Activated CD8-positive, alpha-beta memory T cell treated with anti-CD3 and anti-CD28 coated beads for 4 hours (primary cell): ENCODE results near the gene ATXN2L.
A peak's percentile ranks its signal among the peaks of the same experiment; 100 is the strongest.
"Not testable (repeated sequence)": the region's sequence is repeated elsewhere in the genome, so short reads cannot be mapped to it uniquely, and the experiment has no call there.

Source experiments
- DNase-seq, 2 donors: peaks; one replicate each; pipeline ENCODE4 v3.0.0-alpha.2; 2020; ENCODE audit warnings: low read depth in 2 of 2

The ATXN2L gene

DNA sequence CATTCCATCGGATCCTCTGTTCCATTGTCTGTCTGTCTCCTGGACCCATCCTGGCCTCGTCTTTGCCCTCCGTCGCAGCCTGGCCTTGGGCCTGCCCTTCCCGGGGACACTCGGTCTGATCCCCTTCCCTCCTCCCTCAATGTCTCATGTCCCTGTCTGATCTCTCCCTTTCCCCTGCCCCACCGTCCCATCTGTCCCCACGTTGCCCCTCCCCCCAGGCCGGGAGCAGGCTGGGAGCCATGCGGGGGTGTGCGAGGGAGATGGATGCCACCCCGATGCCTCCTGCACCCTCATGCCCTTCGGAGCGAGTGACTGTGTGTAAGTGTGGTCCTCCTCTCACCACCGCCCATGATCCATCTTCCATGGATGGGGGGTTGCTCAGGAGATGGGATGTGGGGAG, 50.2 kb downstream of the ATXN2L start:
- no peak for DNase-seq

DNA sequence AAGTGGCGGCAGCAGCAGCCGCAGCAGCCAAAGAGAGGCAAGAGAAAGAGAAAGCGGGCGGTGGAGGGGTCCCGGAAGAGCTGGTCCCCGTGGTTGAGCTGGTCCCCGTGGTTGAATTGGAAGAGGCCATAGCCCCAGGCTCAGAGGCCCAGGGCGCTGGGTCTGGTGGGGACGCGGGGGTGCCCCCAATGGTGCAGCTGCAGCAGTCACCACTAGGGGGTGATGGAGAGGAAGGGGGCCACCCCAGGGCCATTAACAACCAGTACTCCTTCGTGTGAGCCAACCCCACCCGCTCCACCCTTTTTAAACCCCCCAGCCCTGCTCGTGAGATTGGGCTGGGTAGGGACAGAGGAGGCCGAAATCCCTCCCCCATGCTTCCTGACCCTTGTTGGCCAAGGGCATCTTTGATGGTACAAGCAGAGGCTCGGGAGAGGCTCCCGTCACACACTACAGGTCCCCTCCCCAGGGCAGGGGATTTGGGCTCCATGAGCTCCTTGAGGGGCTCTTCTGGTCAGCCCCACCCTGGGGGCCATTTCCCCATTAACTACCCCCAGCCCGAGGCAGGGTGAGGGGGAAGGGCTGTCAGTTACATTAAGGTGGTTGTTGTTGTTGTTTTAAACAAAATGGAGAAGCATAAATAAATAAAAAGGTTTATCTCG, 50.9 kb downstream of the ATXN2L start:
- DNase-seq: peak; percentile 28 to 31

DNA sequence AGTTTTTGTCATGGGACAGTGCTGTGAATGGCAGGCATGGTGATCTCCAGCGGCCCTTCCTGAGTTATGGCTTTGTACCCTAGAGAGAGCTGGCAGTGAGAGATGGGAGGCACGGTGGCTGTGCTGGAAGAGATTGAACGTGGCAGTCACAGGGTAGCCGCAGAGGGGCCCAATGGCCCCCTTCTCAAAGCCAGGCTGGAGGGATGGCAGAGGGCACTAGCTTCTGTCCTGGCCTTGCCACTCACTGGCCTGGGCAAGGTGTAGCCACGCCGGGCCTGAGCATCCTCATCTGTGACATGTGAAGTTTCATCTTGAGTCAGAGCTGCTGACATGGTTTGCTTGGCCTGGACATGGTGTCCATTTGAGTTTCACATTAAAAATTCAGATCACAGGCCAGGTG, 51.6 kb downstream of the ATXN2L start:
- DNase-seq: no peak

DNA sequence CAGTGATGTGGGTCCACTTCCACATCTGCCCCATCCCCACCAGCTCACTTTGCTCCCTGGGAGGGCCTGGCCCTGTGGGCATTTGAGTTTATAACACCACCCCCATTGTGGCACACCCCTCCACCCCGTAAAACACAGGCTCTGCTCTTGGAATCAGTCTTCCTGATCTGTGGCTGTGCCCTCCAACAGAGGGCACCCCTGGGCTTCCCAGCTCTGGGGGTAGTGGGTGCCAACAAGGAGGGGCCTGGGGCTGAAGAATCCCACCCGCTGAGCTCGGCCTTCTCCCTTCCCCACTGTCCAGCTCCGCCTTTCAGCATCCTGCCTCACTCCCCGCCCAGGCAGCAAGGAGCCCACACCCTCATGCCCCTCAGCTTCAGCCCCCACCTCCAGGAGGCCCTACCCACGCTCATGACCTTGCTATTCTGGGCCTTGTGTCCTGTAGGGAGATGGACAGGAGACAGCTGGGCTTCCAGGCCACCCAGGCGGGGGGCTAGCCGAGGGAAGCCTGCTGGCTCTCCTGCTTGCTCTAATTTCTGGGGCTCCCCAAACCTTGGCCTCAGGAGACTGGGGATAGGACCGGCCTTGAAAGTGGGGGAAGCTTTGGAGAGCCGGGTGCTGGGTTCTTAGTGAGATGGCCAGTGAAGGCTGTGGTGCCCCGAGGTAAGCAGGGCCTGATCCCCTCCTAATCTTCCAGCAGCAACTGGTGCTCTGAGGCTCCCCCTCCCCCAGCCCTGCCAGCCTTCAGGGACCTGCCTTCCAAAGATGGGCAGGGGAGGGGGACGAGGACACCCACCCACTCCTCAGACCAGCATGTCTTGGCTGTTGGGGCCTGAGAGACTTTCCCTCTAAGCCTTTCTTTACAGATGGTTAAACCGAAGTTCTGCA, 52.6 kb downstream of the ATXN2L start:
- no peak for DNase-seq

DNA sequence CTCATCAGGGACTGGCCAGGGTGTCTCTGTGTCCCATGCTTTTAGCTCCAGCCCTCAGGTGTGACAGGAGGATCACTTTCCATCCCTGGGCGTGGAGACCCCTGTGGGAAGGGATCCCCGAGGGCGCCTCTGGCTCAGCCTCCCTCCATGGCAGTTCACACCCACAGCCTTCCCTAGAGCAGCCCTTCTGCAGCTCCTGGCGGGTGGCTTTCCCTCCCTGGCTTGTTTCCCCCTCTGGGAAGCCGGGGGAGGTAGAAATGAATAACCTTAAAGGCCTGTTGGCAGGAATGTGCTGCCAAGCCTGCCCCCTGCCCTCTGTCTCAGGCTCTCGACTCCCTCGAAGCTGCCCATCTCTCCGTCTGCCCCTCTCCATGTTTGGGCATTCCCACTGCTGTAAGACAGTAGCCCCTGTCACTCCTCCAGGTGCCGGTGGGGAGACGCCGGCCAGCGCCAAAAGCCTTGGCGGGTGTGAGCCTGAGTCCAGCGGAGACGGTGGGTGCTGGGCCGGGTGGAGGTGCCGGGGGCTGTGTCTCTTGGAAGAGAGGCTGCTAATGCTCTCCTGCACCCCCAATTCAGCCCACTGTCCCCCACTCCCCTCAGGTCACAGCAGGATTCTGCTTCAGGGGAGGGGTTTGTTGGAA, 53.3 kb downstream of the ATXN2L start:
- DNase-seq: no peak

DNA sequence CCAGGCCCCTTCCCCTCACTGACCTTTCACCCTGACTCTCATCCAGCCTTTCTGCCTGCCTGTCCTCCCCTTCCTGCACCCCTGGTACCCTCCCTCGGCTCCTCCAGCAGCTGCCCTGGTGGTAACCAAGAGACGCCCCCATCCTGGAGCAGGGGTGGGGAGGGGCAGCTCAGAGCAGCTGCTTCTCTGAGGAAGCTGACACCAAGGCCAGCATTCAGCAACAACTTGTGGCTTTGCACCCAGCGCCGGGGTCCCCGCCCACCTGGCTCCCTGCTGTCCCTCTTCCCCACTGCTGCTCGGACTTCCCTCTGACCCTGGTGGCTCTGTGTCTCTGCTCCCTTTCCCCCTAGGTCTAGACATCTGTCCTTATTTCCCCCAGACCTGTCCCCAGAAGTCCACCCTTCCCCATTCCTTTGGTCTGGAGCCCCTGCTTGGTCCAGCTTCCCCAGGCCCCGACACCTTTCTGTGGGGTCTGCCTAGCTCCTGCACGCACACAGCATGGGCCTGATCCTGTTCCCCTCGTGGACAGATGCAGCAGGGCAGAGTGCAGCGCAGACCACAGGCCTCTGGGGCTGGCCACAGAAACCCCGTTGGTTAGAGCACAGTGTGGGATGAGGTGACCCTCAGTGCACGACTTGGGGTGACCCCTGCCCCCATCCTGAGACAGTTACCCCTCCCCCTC, 54.3 kb downstream of the ATXN2L start:
- DNase-seq: no peak

DNA sequence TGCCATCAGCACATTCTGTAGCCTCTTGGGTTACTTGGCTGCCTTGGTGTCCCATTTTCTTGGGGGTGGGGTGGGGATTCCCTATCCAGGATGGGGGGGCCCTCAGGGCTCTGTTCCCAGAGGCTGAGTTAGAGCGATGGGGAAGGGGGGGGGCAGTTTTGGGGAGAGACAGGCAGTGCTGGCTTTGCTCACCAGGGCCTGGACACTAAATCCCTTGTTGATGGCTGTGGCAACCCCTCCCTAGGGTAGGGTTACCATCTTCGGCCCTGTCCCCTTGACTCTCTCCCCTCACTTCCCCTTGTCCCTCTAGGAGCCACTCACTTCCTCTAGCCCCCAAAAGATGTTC, 54.8 kb downstream of the ATXN2L start:
- no peak for DNase-seq

DNA sequence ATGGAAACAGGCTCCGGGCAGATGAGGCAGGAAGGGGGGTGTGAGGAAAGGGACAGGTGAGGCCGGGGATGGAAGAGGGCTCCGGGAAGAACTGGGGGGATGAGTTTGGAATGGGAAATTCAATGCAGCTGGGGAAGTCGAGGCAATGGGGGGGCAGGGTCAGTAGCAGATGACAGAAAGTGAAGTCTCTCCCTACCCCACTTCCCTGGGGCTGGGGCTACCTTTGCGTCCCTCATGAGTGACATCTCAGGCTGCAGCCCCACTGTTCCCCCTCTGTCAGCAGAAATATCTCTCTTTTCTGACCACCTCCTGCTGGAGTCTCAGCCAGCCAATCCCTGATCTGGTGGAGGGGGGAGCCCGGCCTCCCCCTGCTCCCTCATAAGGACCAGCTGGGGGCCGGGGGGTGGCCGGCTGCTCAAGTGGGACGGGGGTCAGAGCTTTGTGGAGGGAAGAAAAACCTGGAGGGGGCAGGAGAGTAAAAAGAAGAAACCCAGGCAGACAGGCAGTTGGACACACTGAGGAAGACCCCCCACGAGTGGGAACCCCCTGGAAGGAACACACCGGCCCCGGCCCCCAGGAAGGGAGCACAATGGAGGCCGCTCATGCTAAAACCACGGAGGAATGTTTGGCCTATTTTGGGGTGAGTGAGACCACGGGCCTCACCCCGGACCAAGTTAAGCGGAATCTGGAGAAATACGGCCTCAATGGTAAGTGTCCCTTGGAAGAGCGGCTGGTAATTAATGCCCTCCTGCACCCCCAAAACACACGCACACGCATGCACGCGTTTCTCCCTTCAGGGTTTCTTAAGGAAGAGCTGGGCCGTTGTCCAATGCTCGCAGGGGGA, 55.5 kb downstream of the ATXN2L start, which contains the start of gene ATP2A1:
ATP2A1 (plus strand) TSS at position 406 of the 844 bp plus-strand sequence; CDS start at position 590, 184 bp downstream.
- DNase-seq: no peak

DNA sequence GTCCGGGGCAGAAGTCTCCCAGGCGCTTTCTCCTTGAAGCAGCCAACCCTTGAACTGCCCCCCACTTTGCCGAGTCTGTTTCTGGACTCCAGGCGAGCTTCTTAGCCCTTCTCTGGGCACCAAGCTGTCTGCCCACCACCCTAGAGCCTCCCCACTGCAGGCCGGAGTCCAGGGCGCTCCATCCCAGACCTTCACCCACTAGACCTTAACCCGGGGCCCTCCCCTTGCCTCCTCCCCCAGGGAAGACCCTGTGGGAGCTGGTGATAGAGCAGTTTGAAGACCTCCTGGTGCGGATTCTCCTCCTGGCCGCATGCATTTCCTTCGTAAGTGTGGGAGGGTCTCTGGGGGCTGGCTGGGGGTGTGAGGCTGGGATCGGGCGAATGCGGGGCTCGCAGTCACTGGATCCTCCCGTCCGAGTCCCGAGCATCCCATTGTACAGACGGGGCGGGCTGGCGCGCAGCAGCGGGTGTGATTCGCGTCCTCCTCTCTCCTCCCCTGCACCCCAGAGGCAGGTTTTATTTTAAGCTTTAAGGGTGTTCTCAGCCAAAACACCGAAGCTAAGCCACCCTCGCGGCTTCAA, 56.6 kb downstream of the ATXN2L start:
- no peak for DNase-seq

DNA sequence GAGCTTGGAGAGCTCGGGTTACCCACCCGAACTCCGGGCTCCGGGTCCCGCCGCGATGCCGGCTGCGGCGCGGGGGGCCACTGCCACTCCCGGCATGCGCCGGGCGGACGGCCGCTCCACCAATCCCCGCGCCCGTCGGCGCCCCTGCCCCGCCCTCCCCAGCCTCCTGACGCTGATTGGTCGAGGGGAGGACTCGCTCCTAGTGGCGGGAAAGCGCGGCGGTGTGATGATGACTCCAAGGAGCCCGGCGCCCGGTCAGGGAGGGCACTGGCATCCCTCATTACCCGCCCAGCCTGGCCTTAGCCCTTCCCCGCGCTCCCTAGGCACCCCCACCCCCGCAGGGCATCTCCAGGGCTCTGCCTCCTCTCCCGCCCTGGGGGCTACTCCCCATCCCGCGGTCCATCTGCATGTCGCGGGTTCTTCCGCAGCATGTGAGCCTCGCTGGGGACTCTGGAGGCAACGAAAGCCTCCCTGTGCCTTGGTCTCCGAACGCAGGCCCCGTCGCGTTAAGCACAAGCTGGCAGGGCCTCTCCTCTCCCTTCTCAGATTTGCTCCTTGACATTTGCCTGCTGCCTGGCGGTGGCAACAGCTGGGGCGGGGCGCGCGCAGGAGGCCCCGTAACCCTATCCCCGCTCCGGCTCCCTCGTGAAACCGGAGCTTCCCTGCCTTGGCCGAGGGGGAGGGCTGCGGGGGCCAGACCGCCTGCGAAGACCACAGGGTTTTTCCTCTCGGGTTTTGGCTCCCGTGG, 57.2 kb downstream of the ATXN2L start:
- DNase-seq: peak; percentile 76 to 80

DNA sequence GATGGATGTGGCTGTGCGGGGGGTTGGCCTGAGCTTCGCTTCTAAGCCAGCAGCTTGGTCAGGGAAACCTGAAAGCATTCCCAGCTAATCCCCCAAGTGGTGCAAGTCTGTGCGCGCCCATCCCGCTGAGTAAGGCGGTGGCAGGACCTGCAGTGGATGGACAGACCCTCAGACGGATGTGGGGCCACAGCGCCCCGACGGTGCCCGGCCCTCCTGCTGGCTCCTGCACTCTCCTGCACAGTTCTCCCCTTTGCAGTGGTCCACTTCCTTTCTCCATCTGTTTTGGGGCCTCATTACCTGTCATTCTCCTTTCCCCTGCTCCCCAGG, 57.8 kb downstream of the ATXN2L start:
- DNase-seq: no peak

DNA sequence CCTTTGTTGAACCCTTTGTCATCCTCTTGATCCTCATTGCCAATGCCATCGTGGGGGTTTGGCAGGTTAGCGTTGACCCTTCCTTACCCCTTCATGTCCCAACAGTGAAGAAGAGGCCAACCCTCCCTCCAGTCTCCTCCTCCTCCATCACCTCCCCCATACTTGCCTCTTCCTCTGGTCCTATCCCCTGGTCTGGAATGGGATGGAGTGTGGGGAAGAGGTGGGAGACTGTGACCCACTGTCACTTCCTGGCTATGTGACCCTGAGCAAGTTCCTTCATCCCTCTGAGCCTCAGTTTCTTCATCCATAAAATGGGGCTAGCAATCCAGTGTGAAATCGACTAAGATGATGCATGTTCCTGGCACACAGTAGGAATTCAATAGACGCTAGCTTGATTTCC, 58.2 kb downstream of the ATXN2L start:
- no peak for DNase-seq

DNA sequence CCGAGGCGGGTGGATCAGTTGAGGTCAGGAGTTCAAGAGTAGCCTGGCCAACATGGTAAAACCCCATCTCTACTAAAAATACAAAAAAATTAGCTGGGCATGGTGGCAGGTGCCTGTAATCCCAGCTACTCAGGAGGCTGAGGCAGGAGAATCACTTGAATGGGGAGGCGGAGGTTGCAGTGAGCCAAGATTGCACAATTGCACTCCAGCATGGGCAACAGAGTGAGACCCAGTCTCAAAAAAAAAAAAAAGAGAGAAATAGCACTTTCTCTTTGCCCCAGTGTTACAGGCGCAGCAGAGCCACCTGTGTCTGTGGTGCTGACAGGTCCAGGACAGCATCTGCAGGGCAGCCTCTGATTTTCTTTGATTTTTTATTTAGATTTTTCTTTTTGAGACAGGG, 58.8 kb downstream of the ATXN2L start:
- DNase-seq: not testable (repeated sequence)

DNA sequence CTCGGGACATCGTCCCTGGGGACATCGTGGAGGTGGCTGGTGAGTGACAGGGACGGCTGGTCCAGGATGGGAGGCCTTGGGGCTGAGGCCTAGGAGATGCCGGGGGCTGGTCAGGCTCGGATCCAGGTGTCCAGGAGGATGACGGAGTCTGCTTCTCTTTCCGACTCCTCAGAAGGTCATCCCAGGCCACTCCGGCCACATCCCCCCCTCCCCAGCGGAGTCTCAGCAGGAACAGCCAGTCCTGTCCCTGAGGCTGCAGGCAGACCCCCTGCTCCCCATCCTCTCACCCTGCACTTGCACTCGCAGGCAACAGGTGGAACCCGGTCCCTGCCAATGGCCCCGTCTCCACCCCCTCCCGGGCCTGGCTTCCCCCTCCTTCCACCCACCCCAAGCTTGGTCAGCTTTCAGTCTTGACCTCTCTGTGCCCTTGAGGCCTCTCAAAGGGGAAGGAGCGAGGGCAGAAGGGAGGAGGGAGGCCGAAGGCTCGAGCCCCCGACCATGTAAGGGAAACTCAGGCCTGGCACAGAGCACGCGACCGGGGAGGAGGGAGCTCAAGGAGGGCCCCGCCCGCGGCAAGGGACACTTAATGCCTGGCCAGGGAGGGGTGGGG, 59.9 kb downstream of the ATXN2L start:
- no peak for DNase-seq

DNA sequence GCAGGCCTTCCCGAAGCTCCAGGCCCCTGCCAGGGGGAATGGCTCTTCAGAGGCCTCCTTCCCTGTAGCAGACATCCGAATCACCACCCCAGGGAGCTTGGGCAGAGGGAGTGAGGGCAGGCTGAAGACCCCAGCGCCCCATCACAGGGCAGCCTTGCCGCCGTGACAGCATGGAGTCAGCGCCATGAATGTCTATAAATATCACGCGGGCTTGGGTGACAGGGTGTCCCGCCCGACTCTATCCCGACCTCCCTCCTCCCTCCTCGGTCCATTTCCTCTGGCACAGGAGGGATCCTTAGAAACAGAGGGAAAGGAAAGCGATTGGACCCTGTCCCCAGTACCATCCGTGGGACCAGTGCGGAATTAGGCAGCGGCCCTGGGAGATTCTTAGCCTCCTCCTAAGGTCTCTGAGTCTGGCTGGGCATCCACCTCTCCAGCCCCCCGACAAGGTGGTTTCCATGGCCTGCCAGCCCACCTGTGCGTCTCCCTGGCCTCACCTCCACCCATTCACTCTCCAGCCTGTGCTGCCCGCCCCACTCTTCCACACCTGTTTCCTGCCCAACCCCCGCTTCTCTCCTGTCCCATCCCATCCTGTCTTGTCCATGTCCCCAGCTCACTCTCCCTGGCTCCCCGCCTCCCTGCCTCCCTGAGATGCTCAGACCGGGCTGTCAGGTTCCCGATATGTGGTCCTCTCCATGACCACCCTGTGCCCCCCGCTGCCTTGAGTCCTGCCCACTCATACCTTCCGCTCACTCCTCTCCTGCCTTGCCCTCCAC, 60.6 kb downstream of the ATXN2L start:
- no peak for DNase-seq

DNA sequence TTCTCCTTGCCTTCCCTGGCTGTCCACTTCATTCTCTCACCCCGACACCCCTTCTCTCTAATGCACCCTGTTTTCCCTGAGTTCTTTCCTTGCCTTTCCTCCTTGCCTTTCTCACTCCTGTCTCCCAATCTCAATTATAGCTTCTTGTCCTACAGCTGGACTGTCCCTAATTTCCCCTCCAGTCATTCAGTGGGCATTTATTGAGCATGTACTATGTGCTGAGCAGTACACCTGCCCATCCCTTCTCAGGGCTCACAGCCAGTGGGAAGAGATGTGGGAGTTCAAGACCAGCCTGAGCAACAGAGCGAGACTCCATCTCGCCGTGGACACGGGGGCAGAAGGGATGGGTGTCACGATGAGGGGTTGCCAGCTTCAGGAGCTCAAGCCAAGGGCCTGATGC, 61.2 kb downstream of the ATXN2L start:
- no peak for DNase-seq
